HG02981 (cell line): ENCODE measurements around the gene GPR137.
"Not testable (repeated sequence)": the region's sequence is repeated elsewhere in the genome, so short reads cannot be mapped to it uniquely, and the experiment has no call there.

Experiments used
- ATAC-seq: cut with Tn5 transposase; IDR thresholded peaks from one replicate; pipeline ENCODE4 v1.9.1; 2021; ENCODE audit warnings: mild to moderate bottlenecking, moderate library complexity; ENCODE audit not compliant: unreplicated experiment

The GPR137 gene

GRCh38 chr11:64298966-64299846 lies 13.6 kb downstream of the GPR137 start:
- ATAC-seq: no peak

GRCh38 chr11:64299847-64300648 lies 14.4 kb downstream of the GPR137 start, which contains the start of gene CATSPERZ:
TSS of gene CATSPERZ (plus strand) at chr11:64300358. CDS start at chr11:64300411, 53 bp downstream.
- no peak for ATAC-seq

GRCh38 chr11:64303109-64304031 lies 17.7 kb downstream of the GPR137 start:
- no peak for ATAC-seq

GRCh38 chr11:64304032-64304315 lies 18.3 kb downstream of the GPR137 start:
- no peak for ATAC-seq

- peak; percentile 31 for ATAC-seq
These were observed 18.8 kb downstream of the GPR137 start for GRCh38 chr11:64304316-64305072.

GRCh38 chr11:64305075-64305690 lies 19.5 kb downstream of the GPR137 start, which contains the start of gene ESRRA:
TSS of gene ESRRA (plus strand) at chr11:64305524. CDS start at chr11:64307180, 1,656 bp downstream.
- ATAC-seq: peak; percentile 71

- ATAC-seq: peak; percentile 9
These were observed 20.3 kb downstream of the GPR137 start for GRCh38 chr11:64305691-64306562.

GRCh38 chr11:64306563-64306875 lies 20.9 kb downstream of the GPR137 start:
- no peak for ATAC-seq

GRCh38 chr11:64306876-64307622 lies 21.4 kb downstream of the GPR137 start:
- no peak for ATAC-seq

- not testable (repeated sequence) for ATAC-seq
These were observed 22.1 kb downstream of the GPR137 start for GRCh38 chr11:64307795-64308194.

GRCh38 chr11:64312947-64313346 lies 27.3 kb downstream of the GPR137 start:
- no peak for ATAC-seq

- no peak for ATAC-seq
These were observed 28.0 kb downstream of the GPR137 start for GRCh38 chr11:64313491-64314145.

- ATAC-seq: no peak
These were observed 28.6 kb downstream of the GPR137 start for GRCh38 chr11:64314146-64314804.

- no peak for ATAC-seq
These were observed 29.3 kb downstream of the GPR137 start for GRCh38 chr11:64314805-64315561.

- not testable (repeated sequence) for ATAC-seq
These were observed 30.2 kb downstream of the GPR137 start for GRCh38 chr11:64315667-64316526.
